Neural progenitor cell (in vitro differentiated cells): ENCODE results near the gene COG5.

Source experiments
- EZH2 ChIP-seq: fragments of 200-600 bp; sonication (generic); IDR thresholded peaks from 2 replicates; pipeline ENCODE4 v1.6.1; 2017; ENCODE audit warnings: antibody characterized with exemption, mild to moderate bottlenecking, moderate library complexity
- TF ChIP-seq, protein P1 (sequence below): fragments of 200-600 bp; sonication (generic); IDR thresholded peaks from 2 replicates; pipeline ENCODE4 v1.5.1; 2017; ENCODE audit warnings: antibody characterized with exemption, mild to moderate bottlenecking

DNA sequence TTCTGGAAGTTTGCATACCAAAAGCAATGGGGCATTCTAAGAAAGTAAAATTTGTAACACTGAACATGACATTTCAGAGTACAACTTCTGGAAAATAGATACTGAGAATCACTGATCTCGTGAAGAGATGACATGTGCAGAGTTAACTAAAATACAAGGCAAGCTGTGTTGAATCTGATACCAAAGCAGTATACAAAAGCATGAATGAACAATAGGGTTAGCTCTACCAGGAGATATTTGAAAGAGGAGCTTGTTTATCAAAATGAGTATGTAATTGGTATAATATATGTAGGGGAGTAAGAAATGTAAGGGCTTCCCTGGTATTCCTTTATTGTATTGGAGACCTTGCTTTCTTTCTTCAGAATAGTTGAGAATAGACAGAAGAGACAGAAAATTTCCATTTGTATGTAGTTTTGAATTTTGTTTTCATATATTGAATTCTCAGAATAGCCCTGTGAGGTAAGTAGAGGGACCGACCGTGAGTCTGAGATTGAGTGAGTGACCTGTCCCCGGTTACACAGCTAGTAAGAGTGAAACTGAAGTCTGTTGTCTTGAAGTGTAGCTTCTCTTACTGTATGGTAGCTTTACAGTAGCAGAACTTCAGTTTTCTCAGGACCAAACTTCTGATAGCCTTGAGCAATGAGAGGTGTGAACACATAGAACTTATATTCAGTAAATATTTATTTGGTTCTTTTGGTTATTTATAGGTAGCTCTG, 389.9 kb downstream of the COG5 start:
- no peak for TF ChIP-seq EZH2
- TF ChIP-seq, protein P1, sequence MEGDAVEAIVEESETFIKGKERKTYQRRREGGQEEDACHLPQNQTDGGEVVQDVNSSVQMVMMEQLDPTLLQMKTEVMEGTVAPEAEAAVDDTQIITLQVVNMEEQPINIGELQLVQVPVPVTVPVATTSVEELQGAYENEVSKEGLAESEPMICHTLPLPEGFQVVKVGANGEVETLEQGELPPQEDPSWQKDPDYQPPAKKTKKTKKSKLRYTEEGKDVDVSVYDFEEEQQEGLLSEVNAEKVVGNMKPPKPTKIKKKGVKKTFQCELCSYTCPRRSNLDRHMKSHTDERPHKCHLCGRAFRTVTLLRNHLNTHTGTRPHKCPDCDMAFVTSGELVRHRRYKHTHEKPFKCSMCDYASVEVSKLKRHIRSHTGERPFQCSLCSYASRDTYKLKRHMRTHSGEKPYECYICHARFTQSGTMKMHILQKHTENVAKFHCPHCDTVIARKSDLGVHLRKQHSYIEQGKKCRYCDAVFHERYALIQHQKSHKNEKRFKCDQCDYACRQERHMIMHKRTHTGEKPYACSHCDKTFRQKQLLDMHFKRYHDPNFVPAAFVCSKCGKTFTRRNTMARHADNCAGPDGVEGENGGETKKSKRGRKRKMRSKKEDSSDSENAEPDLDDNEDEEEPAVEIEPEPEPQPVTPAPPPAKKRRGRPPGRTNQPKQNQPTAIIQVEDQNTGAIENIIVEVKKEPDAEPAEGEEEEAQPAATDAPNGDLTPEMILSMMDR: no peak
